Bronchial epithelial cell (primary cell): ENCODE data around the gene VIPR1. TPM values are rescaled to one million over a fixed set of nuclear protein-coding genes. Genes with fewer than 3 reads are reported as not detected.
A peak's percentile ranks its signal among the peaks of the same experiment; 100 is the strongest.

Experiments used
- DNase-seq: peaks from one replicate; pipeline ENCODE4 v3.0.0-alpha.2; 2010; ENCODE audit warnings: low read depth
- FAIRE-seq: peaks from 2 replicates; lab custom pipeline; 2011; peaks lifted over from hg19 to GRCh38; lab: Jason Lieb, UNC
- H3K27me3 ChIP-seq: 2 replicates; pipeline ENCODE4 v1.5.1; 2011; ENCODE audit warnings: low read length; ENCODE audit not compliant: control insufficient read depth, insufficient read depth
- H3K36me3 ChIP-seq: 2 replicates; pipeline ENCODE4 v1.5.1; 2011; ENCODE audit warnings: low read length; ENCODE audit not compliant: control insufficient read depth, insufficient read depth
- H3K4me3 ChIP-seq: 2 replicates; pipeline ENCODE4 v1.5.1; 2011; ENCODE audit warnings: mild to moderate bottlenecking, low read depth, low read length, control low read depth
- CTCF ChIP-seq: IDR thresholded peaks from 2 replicates; pipeline ENCODE4 v1.5.1; 2011; ENCODE audit warnings: mild to moderate bottlenecking, moderate library complexity, low read length, control low read depth, inconsistent platforms; ENCODE audit not compliant: insufficient read depth, severe bottlenecking
- total RNA-seq: library from RNA; depleted of rRNA; stranded (reverse); fragments of >200 nt; gene quantifications from 2 replicates; pipeline ENCODE4 v1.2.1, GENCODE V29; 2014

VIPR1 gene
- total RNA-seq, 1 donor from 2014 or later = 5.8 TPM

GRCh38 chr3:42525212-42525611 is 22.8 kb downstream of the VIPR1 start:
- FAIRE-seq (no peak), DNase-seq (no peak)
- no peaks in the 10 kb centered on the region for H3K36me3 ChIP-seq
- TF ChIP-seq CTCF = no peak
- no peak overlapping the region for H3K4me3 ChIP-seq
- H3K27me3 ChIP-seq = no peaks in the 10 kb centered on the region

GRCh38 chr3:42525736-42526345 is 23.4 kb downstream of the VIPR1 start:
- DNase-seq = no peak

GRCh38 chr3:42526616-42527367 is 24.3 kb downstream of the VIPR1 start:
- H3K27me3 ChIP-seq = no peaks in the 10 kb centered on the region
- TF ChIP-seq CTCF = peak; percentile 7
- FAIRE-seq (no peak), DNase-seq (no peak)
- no peaks in the 10 kb centered on the region for H3K36me3 ChIP-seq
- no peak overlapping the region for H3K4me3 ChIP-seq

More at GRCh38 chr3:42525736-42526345, 23.4 kb downstream of the VIPR1 start:
- H3K36me3 ChIP-seq = no peaks in the 10 kb centered on the region
- no peak for TF ChIP-seq CTCF
- H3K4me3 ChIP-seq = no peak overlapping the region
- FAIRE-seq = no peak
- H3K27me3 ChIP-seq = no peaks in the 10 kb centered on the region

GRCh38 chr3:42527368-42527917 is 25.0 kb downstream of the VIPR1 start:
- Histone ChIP-seq H3K27me3 (no peaks in the 10 kb centered on the region), H3K4me3 (no peak overlapping the region), H3K36me3 (no peaks in the 10 kb centered on the region)
- no peak for DNase-seq
- TF ChIP-seq CTCF = no peak
- FAIRE-seq = no peak

- no peaks in the 10 kb centered on the region for H3K27me3 ChIP-seq
- DNase-seq (no peak), FAIRE-seq (no peak)
- H3K4me3 ChIP-seq = no peak overlapping the region
- no peak for TF ChIP-seq CTCF
- no peaks in the 10 kb centered on the region for H3K36me3 ChIP-seq
Observed at GRCh38 chr3:42529468-42529867, 27.0 kb downstream of the VIPR1 start.
